Tibial nerve (tissue), 3 donors: Measurements from ENCODE around the gene EPN3.

Source experiments
- POLR2A ChIP-seq, 2 donors: fragments of 450-650 bp; IDR thresholded peaks; one replicate each; pipeline ENCODE4 v1.6.1; 2017; ENCODE audit warnings: antibody characterized with exemption in 2 of 2, mild to moderate bottlenecking in 2 of 2, moderate library complexity in 2 of 2
- TF ChIP-seq, protein P1 (sequence below), 5 experiments: fragments of 200-600 bp in 3 of 5; fragments of 450-650 bp in 2 of 5; sonication (generic) in 3 of 5; IDR thresholded peaks; one replicate each; pipeline ENCODE4 v1.5.1; 2016 to 2019; ENCODE audit warnings: antibody characterized with exemption in 5 of 5, mild to moderate bottlenecking in 3 of 5, moderate library complexity in 2 of 5

DNA sequence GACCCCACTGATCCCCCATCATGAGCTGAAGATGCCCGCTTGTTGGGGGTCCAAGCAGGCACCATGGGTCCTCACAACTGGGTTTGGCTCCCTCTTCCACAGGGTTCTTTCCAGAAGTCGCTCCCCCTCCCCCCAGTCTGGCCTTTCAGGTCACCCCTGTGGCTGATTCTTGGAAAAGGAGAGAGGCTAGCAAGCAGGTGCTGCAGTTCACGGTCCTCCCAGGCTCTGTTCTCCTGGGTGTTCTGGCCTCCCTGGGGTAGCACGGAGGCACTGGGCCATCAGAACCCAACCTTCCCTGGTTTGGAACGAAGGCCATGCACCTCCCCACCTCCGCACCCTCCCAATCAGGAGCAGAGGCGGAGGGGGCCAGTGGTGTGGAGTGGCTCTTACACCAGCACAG is 46.9 kb downstream of the EPN3 start:
- TF ChIP-seq POLR2A (IDR thresholded peaks at IDR 0.05) = no peak
- TF ChIP-seq, protein P1, sequence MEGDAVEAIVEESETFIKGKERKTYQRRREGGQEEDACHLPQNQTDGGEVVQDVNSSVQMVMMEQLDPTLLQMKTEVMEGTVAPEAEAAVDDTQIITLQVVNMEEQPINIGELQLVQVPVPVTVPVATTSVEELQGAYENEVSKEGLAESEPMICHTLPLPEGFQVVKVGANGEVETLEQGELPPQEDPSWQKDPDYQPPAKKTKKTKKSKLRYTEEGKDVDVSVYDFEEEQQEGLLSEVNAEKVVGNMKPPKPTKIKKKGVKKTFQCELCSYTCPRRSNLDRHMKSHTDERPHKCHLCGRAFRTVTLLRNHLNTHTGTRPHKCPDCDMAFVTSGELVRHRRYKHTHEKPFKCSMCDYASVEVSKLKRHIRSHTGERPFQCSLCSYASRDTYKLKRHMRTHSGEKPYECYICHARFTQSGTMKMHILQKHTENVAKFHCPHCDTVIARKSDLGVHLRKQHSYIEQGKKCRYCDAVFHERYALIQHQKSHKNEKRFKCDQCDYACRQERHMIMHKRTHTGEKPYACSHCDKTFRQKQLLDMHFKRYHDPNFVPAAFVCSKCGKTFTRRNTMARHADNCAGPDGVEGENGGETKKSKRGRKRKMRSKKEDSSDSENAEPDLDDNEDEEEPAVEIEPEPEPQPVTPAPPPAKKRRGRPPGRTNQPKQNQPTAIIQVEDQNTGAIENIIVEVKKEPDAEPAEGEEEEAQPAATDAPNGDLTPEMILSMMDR (IDR thresholded peaks at IDR 0.05) = no peak
